ENCODE measurements around the gene FNDC3A.

FNDC3A gene

GRCh38 chr13:49100637-49101570, 125.2 kb downstream of the FNDC3A start:
- TF ChIP-seq CTCF (IDR thresholded peaks at IDR 0.05) = no peak

GRCh38 chr13:49108196-49108595, 132.5 kb downstream of the FNDC3A start:
- no peak for TF ChIP-seq CTCF (IDR thresholded peaks at IDR 0.05)

GRCh38 chr13:49110122-49110912, 134.6 kb downstream of the FNDC3A start:
- no peak for TF ChIP-seq CTCF (IDR thresholded peaks at IDR 0.05)

GRCh38 chr13:49110913-49111170, 135.1 kb downstream of the FNDC3A start:
- TF ChIP-seq CTCF (IDR thresholded peaks at IDR 0.05) = no peak

GRCh38 chr13:49112782-49113525, 137.2 kb downstream of the FNDC3A start:
- TF ChIP-seq CTCF (IDR thresholded peaks at IDR 0.05) = no peak

- TF ChIP-seq CTCF (IDR thresholded peaks at IDR 0.05) = no peak
Measured at GRCh38 chr13:49113526-49114286, 138.0 kb downstream of the FNDC3A start.

GRCh38 chr13:49116873-49117272, 141.2 kb downstream of the FNDC3A start:
- no peak for TF ChIP-seq CTCF (IDR thresholded peaks at IDR 0.05)
